Trophoblast cell (in vitro differentiated cells and primary cell): ENCODE measurements around the gene FOXQ1.
A peak's percentile ranks its signal among the peaks of the same experiment; 100 is the strongest.

Experiments used
- DNase-seq, 2 donors: peaks; one replicate each; pipeline ENCODE4 v3.0.0-alpha.2; 2016
- H2AFZ ChIP-seq: 2 replicates; pipeline ENCODE4 v1.6.1; 2013; ENCODE audit warnings: low read length, moderate library complexity, mild to moderate bottlenecking; ENCODE audit not compliant: insufficient read depth, poor library complexity
- H2AK5ac ChIP-seq: 2 replicates; pipeline ENCODE4 v1.6.1; 2013; ENCODE audit warnings: mild to moderate bottlenecking, low read length
- H2BK120ac ChIP-seq: 2 replicates; pipeline ENCODE4 v1.6.1; 2013; ENCODE audit warnings: low read length, mild to moderate bottlenecking, moderate library complexity; ENCODE audit not compliant: insufficient read depth, poor library complexity
- H2BK12ac ChIP-seq: 2 replicates; pipeline ENCODE4 v1.6.1; 2013; ENCODE audit warnings: mild to moderate bottlenecking, low read length, moderate library complexity
- H2BK5ac ChIP-seq: 2 replicates; pipeline ENCODE4 v1.6.1; 2013; ENCODE audit warnings: low read length, low read depth, moderate library complexity, mild to moderate bottlenecking; ENCODE audit not compliant: poor library complexity
- H3K14ac ChIP-seq: 2 replicates; pipeline ENCODE4 v1.6.1; 2013; ENCODE audit warnings: mild to moderate bottlenecking, low read length
- H3K18ac ChIP-seq: 2 replicates; pipeline ENCODE4 v1.6.1; 2013; ENCODE audit warnings: mild to moderate bottlenecking, low read length
- H3K23ac ChIP-seq: 2 replicates; pipeline ENCODE4 v1.6.1; 2013; ENCODE audit warnings: low read length
- H3K27ac ChIP-seq: 2 replicates; pipeline ENCODE4 v1.5.1; 2013; ENCODE audit warnings: low read depth, mild to moderate bottlenecking, inconsistent platforms, low read length, moderate library complexity
- H3K27me3 ChIP-seq: 2 replicates; pipeline ENCODE4 v1.6.1; 2013; ENCODE audit warnings: inconsistent platforms, mild to moderate bottlenecking, low read length, moderate library complexity; ENCODE audit not compliant: insufficient read depth
- H3K36me3 ChIP-seq, 2 experiments: 1 replicate in 1 of 2; 2 replicates in 1 of 2; pipeline ENCODE4 v1.6.1; 2013; ENCODE audit warnings: low read length in 2 of 2, mild to moderate bottlenecking in 2 of 2, moderate library complexity in 1 of 2; ENCODE audit not compliant: insufficient read depth in 2 of 2, control insufficient read depth in 1 of 2
- H3K4ac ChIP-seq: 2 replicates; pipeline ENCODE4 v1.6.1; 2013; ENCODE audit warnings: low read depth, mild to moderate bottlenecking, low read length, moderate library complexity
- H3K4me1 ChIP-seq, 2 experiments: 1 replicate in 1 of 2; 2 replicates in 1 of 2; pipeline ENCODE4 v1.6.1; 2013; ENCODE audit warnings: low read length in 2 of 2, mild to moderate bottlenecking in 2 of 2, moderate library complexity in 1 of 2; ENCODE audit not compliant: insufficient read depth in 2 of 2, control insufficient read depth in 1 of 2
- H3K4me2 ChIP-seq: 2 replicates; pipeline ENCODE4 v1.6.1; 2013; ENCODE audit warnings: inconsistent platforms, mild to moderate bottlenecking, low read length, moderate library complexity
- H3K4me3 ChIP-seq: 2 replicates; pipeline ENCODE4 v1.5.1; 2013; ENCODE audit warnings: mild to moderate bottlenecking, low read depth, low read length, inconsistent platforms
- H3K79me1 ChIP-seq: one replicate; pipeline ENCODE4 v1.6.1; 2013; ENCODE audit warnings: low read length
- H3K79me2 ChIP-seq: 2 replicates; pipeline ENCODE4 v1.6.1; 2013; ENCODE audit warnings: low read length, mild to moderate bottlenecking; ENCODE audit not compliant: control insufficient read depth, insufficient read depth, poor library complexity
- H3K9ac ChIP-seq: 2 replicates; pipeline ENCODE4 v1.6.1; 2013; ENCODE audit warnings: mild to moderate bottlenecking, low read length
- H3K9me3 ChIP-seq: 2 replicates; pipeline ENCODE4 v1.6.1; 2013; ENCODE audit warnings: low read depth, mild to moderate bottlenecking, control low read depth, inconsistent platforms, low read length; ENCODE audit not compliant: insufficient read depth
- H4K12ac ChIP-seq: 2 replicates; pipeline ENCODE4 v1.6.1; 2013; ENCODE audit warnings: low read depth, mild to moderate bottlenecking, low read length, moderate library complexity
- H4K8ac ChIP-seq: 2 replicates; pipeline ENCODE4 v1.6.1; 2013; ENCODE audit warnings: low read depth, mild to moderate bottlenecking, low read length, moderate library complexity
- H4K91ac ChIP-seq: one replicate; pipeline ENCODE4 v1.6.1; 2013; ENCODE audit warnings: low read depth, mild to moderate bottlenecking, low read length, moderate library complexity
- WGBS: extraction: QIAGEN DNeasy Blood & Tissue Kit; methylation state at CpG from one replicate; pipeline ENCODE4 v1.1.7; 2013; ENCODE audit warnings: missing lambda C conversion rate; ENCODE audit not compliant: insufficient read length, insufficient coverage; ENCODE audit errors: extremely low coverage; 5-methylcytosine and 5-hydroxymethylcytosine counted together

The FOXQ1 gene

DNA sequence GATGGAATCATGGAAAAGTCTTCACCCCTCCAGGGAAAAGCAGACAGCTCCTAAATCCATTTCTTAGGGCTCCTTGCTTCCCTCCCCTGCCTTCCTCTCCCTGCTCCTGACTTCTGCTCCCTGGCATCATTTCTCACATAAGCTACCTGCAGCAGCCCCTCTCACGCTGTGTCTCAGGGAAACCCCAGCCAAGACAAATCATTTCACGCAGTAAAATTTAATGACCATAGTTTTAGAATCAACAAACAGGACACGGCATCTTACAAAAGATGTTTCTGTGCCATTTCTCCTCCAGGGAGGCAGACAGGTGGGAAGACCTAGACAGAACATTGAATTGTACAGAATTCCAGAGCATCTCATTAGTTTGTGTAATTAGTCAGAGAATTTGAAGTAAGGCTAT lies 16.5 kb upstream of the FOXQ1 start:
- H3K14ac ChIP-seq, result no peak overlapping the region
- H3K79me1 ChIP-seq, result no peaks in the 10 kb centered on the region
- no peaks in the 10 kb centered on the region for H3K4me1 ChIP-seq
- no peak for DNase-seq
- peaks cover 2% of the 10 kb centered on the region for H3K9me3 ChIP-seq
- no peak overlapping the region for H2AK5ac ChIP-seq
- H4K12ac ChIP-seq, result no peak overlapping the region
- H4K91ac ChIP-seq, result no peak overlapping the region
- no peak overlapping the region for H2BK120ac ChIP-seq
- H3K27me3 ChIP-seq, result no peaks in the 10 kb centered on the region
- H2BK5ac ChIP-seq, result no peak overlapping the region
- no peak overlapping the region for H3K9ac ChIP-seq
- no peak overlapping the region for H3K4me3 ChIP-seq
- no peak overlapping the region for H3K4me2 ChIP-seq
- no peak overlapping the region for H4K8ac ChIP-seq
- H3K23ac ChIP-seq, result no peak overlapping the region
- no CpG with 5 or more reads among the region's 3 CpGs for WGBS
- H3K36me3 ChIP-seq, result no peaks in the 10 kb centered on the region
- no peak overlapping the region for H3K18ac ChIP-seq
- no peak overlapping the region for H2BK12ac ChIP-seq
- H2AFZ ChIP-seq, result no peak overlapping the region
- H3K4ac ChIP-seq, result no peak overlapping the region
- H3K79me2 ChIP-seq, result no peaks in the 10 kb centered on the region
- H3K27ac ChIP-seq, result no peak overlapping the region

DNA sequence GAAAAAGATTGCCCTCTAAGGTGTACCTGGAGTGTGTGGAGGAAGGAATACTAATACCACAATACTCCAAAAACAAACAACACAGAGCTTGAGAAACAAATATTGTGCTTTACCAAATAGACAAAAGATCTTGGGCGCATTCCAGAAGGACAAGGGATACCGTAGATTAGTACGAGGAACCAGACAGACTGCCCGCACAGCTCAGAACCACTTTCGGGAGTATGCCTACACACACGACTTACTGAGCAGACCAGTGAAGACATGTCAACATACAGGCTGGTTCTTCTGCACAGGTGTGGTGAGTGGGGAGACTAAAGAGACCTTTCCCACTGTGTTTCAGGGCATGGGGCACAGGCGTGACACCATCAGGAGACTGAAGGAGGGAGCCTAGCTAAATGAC lies 15.8 kb upstream of the FOXQ1 start:
- Histone ChIP-seq H3K4me3 (no peak overlapping the region), H4K12ac (no peak overlapping the region), H2BK12ac (no peak overlapping the region), H2BK120ac (no peak overlapping the region), H2BK5ac (no peak overlapping the region), H3K36me3 (no peaks in the 10 kb centered on the region), H3K79me2 (no peaks in the 10 kb centered on the region), H4K8ac (no peak overlapping the region), H3K9me3 (peaks cover 2% of the 10 kb centered on the region), H2AK5ac (no peak overlapping the region), H3K27ac (no peak overlapping the region), H3K4me1 (no peaks in the 10 kb centered on the region), H4K91ac (no peak overlapping the region), H3K18ac (no peak overlapping the region), H3K9ac (no peak overlapping the region), H3K4ac (no peak overlapping the region), H3K14ac (no peak overlapping the region), H3K79me1 (no peaks in the 10 kb centered on the region), H3K4me2 (no peak overlapping the region), H3K23ac (no peak overlapping the region), H2AFZ (no peak overlapping the region), H3K27me3 (no peaks in the 10 kb centered on the region)
- no CpG with 5 or more reads among the region's 7 CpGs for WGBS
- DNase-seq, result peak in 1 of 2 donors; percentile 19

DNA sequence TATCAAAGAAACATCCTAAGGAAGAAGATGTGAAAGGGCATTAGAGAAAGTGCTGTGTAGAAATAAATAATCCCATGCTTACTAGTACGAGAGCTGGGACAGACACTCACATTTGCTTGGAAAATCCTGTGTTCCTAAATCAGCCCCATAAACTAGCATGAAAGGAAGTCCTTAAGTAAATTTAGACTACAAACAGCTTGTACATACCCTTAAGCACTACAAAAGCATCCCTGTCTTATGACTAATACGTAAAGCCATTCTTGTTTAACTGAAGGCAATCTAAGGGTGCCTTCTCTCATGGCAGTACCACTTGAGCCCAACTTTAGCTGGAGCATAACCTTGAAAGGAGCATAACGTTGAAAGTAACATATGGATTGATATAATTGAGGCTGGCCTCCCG lies 15.4 kb upstream of the FOXQ1 start:
- Histone ChIP-seq H3K18ac (no peak overlapping the region), H4K12ac (no peak overlapping the region), H3K27ac (no peak overlapping the region), H3K23ac (no peak overlapping the region), H2BK5ac (no peak overlapping the region), H2AK5ac (no peak overlapping the region), H3K9me3 (peaks cover 2% of the 10 kb centered on the region), H4K91ac (no peak overlapping the region), H3K36me3 (no peaks in the 10 kb centered on the region), H3K4ac (no peak overlapping the region), H3K79me1 (no peaks in the 10 kb centered on the region), H3K4me2 (no peak overlapping the region), H3K9ac (no peak overlapping the region), H3K4me3 (no peak overlapping the region), H3K4me1 (no peaks in the 10 kb centered on the region), H2AFZ (no peak overlapping the region), H2BK120ac (no peak overlapping the region), H2BK12ac (no peak overlapping the region), H3K14ac (no peak overlapping the region), H4K8ac (no peak overlapping the region), H3K79me2 (no peaks in the 10 kb centered on the region), H3K27me3 (no peaks in the 10 kb centered on the region)
- DNase-seq, result no peak
- WGBS, result no CpG with 5 or more reads among the region's 4 CpGs

DNA sequence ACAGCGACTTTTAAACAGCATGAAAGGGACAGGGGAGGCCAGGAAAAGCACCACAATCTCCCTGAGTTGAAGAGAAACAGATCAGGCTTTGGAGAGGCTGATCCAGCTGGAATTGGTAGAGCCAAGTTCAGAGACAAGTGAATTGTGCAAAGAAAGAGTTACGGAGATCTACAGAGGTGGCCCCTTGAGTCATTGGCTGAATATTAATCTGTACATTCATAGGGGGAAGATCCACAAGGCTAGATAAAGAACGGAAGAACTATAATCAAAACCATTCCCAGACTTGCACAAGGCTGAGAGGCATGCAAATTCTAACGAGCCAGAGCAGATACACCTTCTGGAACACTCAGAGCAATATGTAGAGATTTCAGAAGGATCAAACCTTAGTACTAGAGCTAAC lies 14.2 kb upstream of the FOXQ1 start:
- Histone ChIP-seq H3K4me2 (no peak overlapping the region), H2BK120ac (no peak overlapping the region), H3K4me3 (no peak overlapping the region), H3K4ac (no peak overlapping the region), H4K8ac (no peak overlapping the region), H3K27me3 (no peaks in the 10 kb centered on the region), H4K91ac (no peak overlapping the region), H2AFZ (no peak overlapping the region), H2AK5ac (no peak overlapping the region), H3K79me1 (no peaks in the 10 kb centered on the region), H3K4me1 (no peaks in the 10 kb centered on the region), H3K9me3 (peaks cover 2% of the 10 kb centered on the region), H3K36me3 (no peaks in the 10 kb centered on the region), H3K14ac (no peak overlapping the region), H2BK12ac (no peak overlapping the region), H2BK5ac (no peak overlapping the region), H3K79me2 (no peaks in the 10 kb centered on the region), H3K9ac (no peak overlapping the region), H3K18ac (no peak overlapping the region), H4K12ac (no peak overlapping the region), H3K23ac (no peak overlapping the region), H3K27ac (no peak overlapping the region)
- no CpG with 5 or more reads among the region's 4 CpGs for WGBS
- DNase-seq, result no peak
